KMS-11 (cell line): ENCODE measurements around the gene KIR3DL3.
"Not testable (repeated sequence)": the region's sequence is repeated elsewhere in the genome, so short reads cannot be mapped to it uniquely, and the experiment has no call there.

Source experiments
- H2AFZ ChIP-seq: fragments of 200-600 bp; sonication (generic); 2 replicates; pipeline ENCODE4 v1.6.1; 2016; ENCODE audit warnings: antibody characterized with exemption, mixed run types, low read depth
- H3K27ac ChIP-seq: fragments of 200-600 bp; sonication (generic); 2 replicates; pipeline ENCODE4 v1.6.1; 2016; ENCODE audit warnings: mild to moderate bottlenecking, mixed run types
- H3K27me3 ChIP-seq: fragments of 200-600 bp; sonication (generic); 2 replicates; pipeline ENCODE4 v1.6.1; 2017; ENCODE audit warnings: mild to moderate bottlenecking, low read depth, mixed run types, moderate library complexity; ENCODE audit not compliant: insufficient read depth
- H3K36me3 ChIP-seq: fragments of 200-600 bp; sonication (generic); 2 replicates; pipeline ENCODE4 v1.6.1; 2017; ENCODE audit warnings: mild to moderate bottlenecking, mixed run types; ENCODE audit not compliant: insufficient read depth
- H3K4me1 ChIP-seq: fragments of 200-600 bp; sonication (generic); 2 replicates; pipeline ENCODE4 v1.6.1; 2016; ENCODE audit warnings: mild to moderate bottlenecking, low read depth, mixed run types; ENCODE audit not compliant: poor library complexity, severe bottlenecking
- H3K4me2 ChIP-seq: fragments of 200-600 bp; sonication (generic); 2 replicates; pipeline ENCODE4 v1.7.0; 2016; ENCODE audit warnings: mild to moderate bottlenecking, mixed run types
- H3K4me3 ChIP-seq: fragments of 200-600 bp; sonication (generic); IDR thresholded peaks from 2 replicates; pipeline ENCODE4 v1.6.1; 2017; ENCODE audit warnings: low read depth, low read length, mixed read lengths; ENCODE audit not compliant: insufficient read depth
- H3K79me2 ChIP-seq: fragments of 200-600 bp; sonication (generic); 2 replicates; pipeline ENCODE4 v1.6.1; 2016; ENCODE audit warnings: low read depth, mixed run types; ENCODE audit not compliant: insufficient read depth
- H3K9ac ChIP-seq: fragments of 200-600 bp; sonication (generic); 2 replicates; pipeline ENCODE4 v1.6.1; 2016; ENCODE audit warnings: mild to moderate bottlenecking, mixed run types
- H4K20me1 ChIP-seq: fragments of 200-600 bp; sonication (generic); 2 replicates; pipeline ENCODE4 v1.6.1; 2016; ENCODE audit warnings: mild to moderate bottlenecking, mixed run types; ENCODE audit not compliant: insufficient read depth
- TF ChIP-seq, protein P1 (sequence below): fragments of 200-600 bp; sonication (generic); conservative IDR thresholded peaks from 2 replicates; pipeline ENCODE4 v1.6.1; 2017; ENCODE audit warnings: low read depth, mild to moderate bottlenecking, antibody characterized with exemption, low read length, moderate library complexity, mixed read lengths

Gene KIR3DL3

DNA sequence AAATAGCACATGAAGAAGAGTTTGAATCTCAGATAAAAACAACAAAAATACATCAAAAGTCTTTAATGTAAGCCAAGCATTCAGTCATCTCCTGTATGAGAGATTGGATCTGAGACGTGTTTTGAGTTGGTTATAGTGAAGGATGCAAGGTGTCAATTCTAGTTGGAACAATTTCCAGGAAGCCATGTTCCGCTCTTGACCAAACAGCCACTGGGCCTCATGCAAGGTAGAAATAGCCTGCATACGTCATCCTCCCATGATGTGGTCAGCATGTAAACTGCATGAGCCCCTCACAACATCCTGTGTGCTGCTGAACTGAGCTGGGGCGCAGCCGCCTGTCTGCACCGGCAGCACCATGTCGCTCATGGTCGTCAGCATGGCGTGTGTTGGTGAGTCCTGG, at the start of gene KIR3DL3:
Gene KIR3DL3 (plus strand): TSS at position 301 of the 400 bp plus-strand sequence. CDS start 55 bp downstream, at position 356.
- no peaks in the 10 kb centered on the region for H3K4me1 ChIP-seq
- TF ChIP-seq, protein P1, sequence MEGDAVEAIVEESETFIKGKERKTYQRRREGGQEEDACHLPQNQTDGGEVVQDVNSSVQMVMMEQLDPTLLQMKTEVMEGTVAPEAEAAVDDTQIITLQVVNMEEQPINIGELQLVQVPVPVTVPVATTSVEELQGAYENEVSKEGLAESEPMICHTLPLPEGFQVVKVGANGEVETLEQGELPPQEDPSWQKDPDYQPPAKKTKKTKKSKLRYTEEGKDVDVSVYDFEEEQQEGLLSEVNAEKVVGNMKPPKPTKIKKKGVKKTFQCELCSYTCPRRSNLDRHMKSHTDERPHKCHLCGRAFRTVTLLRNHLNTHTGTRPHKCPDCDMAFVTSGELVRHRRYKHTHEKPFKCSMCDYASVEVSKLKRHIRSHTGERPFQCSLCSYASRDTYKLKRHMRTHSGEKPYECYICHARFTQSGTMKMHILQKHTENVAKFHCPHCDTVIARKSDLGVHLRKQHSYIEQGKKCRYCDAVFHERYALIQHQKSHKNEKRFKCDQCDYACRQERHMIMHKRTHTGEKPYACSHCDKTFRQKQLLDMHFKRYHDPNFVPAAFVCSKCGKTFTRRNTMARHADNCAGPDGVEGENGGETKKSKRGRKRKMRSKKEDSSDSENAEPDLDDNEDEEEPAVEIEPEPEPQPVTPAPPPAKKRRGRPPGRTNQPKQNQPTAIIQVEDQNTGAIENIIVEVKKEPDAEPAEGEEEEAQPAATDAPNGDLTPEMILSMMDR = no peak
- no peak within 1 kb of the TSS for H3K27ac ChIP-seq
- no peaks in the 10 kb centered on the region for H3K79me2 ChIP-seq
- no peak within 1 kb of the TSS for H2AFZ ChIP-seq
- no peaks in the 10 kb centered on the region for H4K20me1 ChIP-seq
- H3K36me3 ChIP-seq = no peaks in the 10 kb centered on the region
- no peak within 1 kb of the TSS for H3K9ac ChIP-seq
- no peak within 1 kb of the TSS for H3K4me3 ChIP-seq
- peaks cover 4% of the 10 kb centered on the region; the same call in 1 of the 2 replicates for H3K27me3 ChIP-seq
- no peak within 1 kb of the TSS for H3K4me2 ChIP-seq

DNA sequence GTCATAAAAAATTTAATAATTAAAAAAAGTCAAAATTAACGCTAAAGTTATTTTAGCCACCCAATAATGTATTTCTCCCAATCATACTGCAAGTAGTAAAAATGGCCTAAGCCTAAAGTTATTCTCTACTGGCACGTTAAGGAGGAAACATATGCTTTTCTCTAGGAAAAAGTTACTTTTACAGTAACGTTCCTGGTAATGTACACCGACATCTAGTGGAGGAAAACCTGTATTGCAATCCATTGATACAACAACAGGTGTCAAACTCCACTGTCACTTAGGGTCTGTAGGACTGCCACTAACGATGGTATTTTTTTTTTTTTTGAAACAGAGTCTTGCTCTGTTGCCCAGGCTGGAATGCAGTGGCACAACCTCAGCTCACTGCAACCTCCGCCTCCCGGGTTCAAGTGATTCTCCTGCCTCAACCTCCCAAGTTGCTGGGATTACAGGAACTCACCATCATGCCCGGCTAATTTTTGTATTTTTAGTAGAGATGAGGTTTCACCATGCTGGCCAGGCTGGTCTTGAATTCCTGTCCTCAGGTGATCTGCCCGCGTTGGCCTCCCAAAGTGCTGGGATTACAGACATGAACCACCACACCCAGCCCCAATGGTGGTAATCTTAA, 47.9 kb upstream of the KIR3DL3 start:
- H3K27me3 ChIP-seq, H3K9ac ChIP-seq, H3K4me1 ChIP-seq, H3K4me3 ChIP-seq, H3K36me3 ChIP-seq, H2AFZ ChIP-seq, H3K4me2 ChIP-seq, H4K20me1 ChIP-seq, H3K79me2 ChIP-seq, H3K27ac ChIP-seq: not testable (repeated sequence)
- TF ChIP-seq, protein P1 = peak; percentile 75

DNA sequence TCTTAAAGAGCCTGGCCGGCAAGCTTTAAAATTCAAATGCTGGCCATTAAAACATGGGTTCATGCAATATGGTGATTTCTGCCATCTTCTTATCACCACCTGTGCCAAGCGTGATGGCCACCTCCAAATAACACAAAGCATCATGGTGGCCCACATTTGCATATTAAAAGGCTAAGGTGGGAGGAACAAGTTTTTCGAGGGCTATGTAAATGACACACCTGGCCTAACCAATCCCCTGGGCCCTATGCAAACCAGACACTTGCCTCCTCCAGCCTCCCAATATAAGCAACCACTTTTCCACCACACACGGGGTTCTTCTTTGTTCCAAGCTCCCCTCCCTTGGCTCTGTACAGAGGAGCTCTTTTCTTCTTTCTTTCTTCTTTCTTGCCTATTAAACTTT, 47.0 kb upstream of the KIR3DL3 start:
- H3K27ac ChIP-seq = no peak overlapping the region
- H4K20me1 ChIP-seq = no peaks in the 10 kb centered on the region
- H3K79me2 ChIP-seq = no peaks in the 10 kb centered on the region
- H3K4me2 ChIP-seq = no peak overlapping the region
- no peaks in the 10 kb centered on the region; the same call in 1 of the 2 replicates for H3K27me3 ChIP-seq
- no peak overlapping the region for H3K4me3 ChIP-seq
- TF ChIP-seq, protein P1 = no peak
- H2AFZ ChIP-seq = no peak overlapping the region
- H3K4me1 ChIP-seq = no peaks in the 10 kb centered on the region
- H3K9ac ChIP-seq = no peak overlapping the region
- H3K36me3 ChIP-seq = no peaks in the 10 kb centered on the region

DNA sequence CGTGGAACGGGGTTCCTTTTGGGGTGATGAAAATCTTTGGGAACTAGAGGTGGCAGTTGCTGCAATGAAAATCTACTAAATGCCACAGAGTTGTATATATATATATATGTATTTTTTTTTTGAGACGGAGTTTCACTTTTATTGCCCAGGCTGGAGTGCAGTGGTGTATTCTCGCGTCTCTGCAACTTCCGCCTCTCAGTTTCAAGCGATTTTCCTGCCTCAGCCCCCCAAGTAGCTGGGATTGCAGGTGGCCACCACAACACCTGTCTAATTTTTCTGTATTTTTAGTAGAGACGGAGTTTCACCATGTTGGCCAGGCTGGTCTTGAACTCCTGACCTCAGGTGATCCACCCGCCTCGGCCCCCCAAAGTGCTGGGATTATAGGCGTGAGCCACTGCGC, 42.6 kb upstream of the KIR3DL3 start:
- H3K9ac ChIP-seq, H3K27me3 ChIP-seq, H3K79me2 ChIP-seq, H2AFZ ChIP-seq, H4K20me1 ChIP-seq, H3K36me3 ChIP-seq, H3K4me3 ChIP-seq, H3K27ac ChIP-seq, H3K4me2 ChIP-seq, H3K4me1 ChIP-seq: not testable (repeated sequence)

DNA sequence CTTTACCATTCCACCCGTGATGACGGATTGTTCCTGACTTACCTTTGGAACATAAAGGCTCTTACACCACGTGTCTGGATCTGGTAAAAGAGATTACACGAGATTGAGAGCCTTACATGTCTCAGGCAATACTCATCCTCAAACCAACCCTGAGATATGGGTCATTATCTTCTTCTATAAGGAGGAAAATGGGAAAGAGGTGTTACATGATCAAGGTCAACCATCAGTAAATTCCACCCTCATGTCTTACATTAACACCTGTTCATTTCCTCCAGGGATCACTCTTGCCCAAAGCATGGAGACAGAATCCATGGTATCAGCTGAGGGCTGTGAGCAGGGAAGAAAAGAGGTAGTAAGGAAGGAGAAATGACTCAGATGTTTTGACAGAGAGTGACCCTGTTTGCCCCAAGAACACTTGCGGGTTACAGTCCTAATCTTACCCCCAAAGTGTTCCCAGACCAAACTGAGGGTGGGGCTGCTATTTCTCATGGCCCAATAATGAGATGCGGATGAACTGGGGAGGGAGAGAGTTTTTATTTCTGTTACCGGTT, 41.9 kb upstream of the KIR3DL3 start:
- no peaks in the 10 kb centered on the region for H3K4me1 ChIP-seq
- no peak overlapping the region for H2AFZ ChIP-seq
- no peak overlapping the region for H3K9ac ChIP-seq
- no peak overlapping the region for H3K4me3 ChIP-seq
- H4K20me1 ChIP-seq = no peaks in the 10 kb centered on the region
- no peaks in the 10 kb centered on the region for H3K79me2 ChIP-seq
- TF ChIP-seq, protein P1 = no peak
- no peaks in the 10 kb centered on the region for H3K36me3 ChIP-seq
- no peak overlapping the region for H3K4me2 ChIP-seq
- peaks cover 7% of the 10 kb centered on the region; the same call in 1 of the 2 replicates for H3K27me3 ChIP-seq
- H3K27ac ChIP-seq = no peak overlapping the region
